SK-N-SH (cell line): ENCODE data around the gene SULT1B1. TPM values are rescaled to one million over a fixed set of nuclear protein-coding genes. Genes with fewer than 3 reads are reported as not detected.
A peak's percentile ranks its signal among the peaks of the same experiment; 100 is the strongest.

ENCODE experiments used
- CTCF ChIA-PET: fragments of 300-600, 350-600 bp; formaldehyde crosslinking; extraction: SDS; loops from one replicate; lab custom pipeline; 2021; lab: Yijun Ruan, JAX
- POLR2A ChIA-PET: fragments of 350-600 bp; sonication (Branson Sonifier 250); formaldehyde crosslinking; extraction: SDS; loops from one replicate; lab custom pipeline; 2020; ENCODE audit warnings: antibody characterized with exemption, inconsistent platforms; lab: Yijun Ruan, JAX
- DNase-seq: peaks from one replicate; pipeline ENCODE4 v3.0.0; 2012
- H2AFZ ChIP-seq: fragments of 200-600 bp; sonication (generic); 2 replicates; pipeline ENCODE4 v1.8.1; 2016; ENCODE audit warnings: antibody characterized with exemption, mild to moderate bottlenecking, low read depth
- H3F3A ChIP-seq: fragments of 200-600 bp; sonication (generic); replicated peaks from 2 replicates; pipeline ENCODE3; 2016; ENCODE audit warnings: antibody characterized with exemption, mild to moderate bottlenecking; ENCODE audit not compliant: insufficient read depth
- H3K27ac ChIP-seq, 2 experiments: fragments of 200-500 bp in 1 of 2; fragments of 200-600 bp in 1 of 2; sonication (Bioruptor generic) in 1 of 2; sonication (generic), shearing (Covaris generic) in 1 of 2; 2 replicates each; pipeline versions ENCODE4 v1.5.1 to v1.6.1; 2014 to 2016; ENCODE audit warnings: low read depth in 2 of 2, inconsistent platforms in 1 of 2, low read length in 1 of 2, mild to moderate bottlenecking in 1 of 2, mixed read lengths in 1 of 2
- H3K27me3 ChIP-seq: fragments of 200-600 bp; sonication (generic), shearing (Covaris generic); 2 replicates; pipeline ENCODE4 v1.6.1; 2016; ENCODE audit warnings: mixed run types; ENCODE audit not compliant: insufficient read depth
- H3K36me3 ChIP-seq, 2 experiments: fragments of 200-500 bp in 1 of 2; fragments of 200-600 bp in 1 of 2; sonication (Bioruptor generic) in 1 of 2; sonication (generic) in 1 of 2; replicated peaks in 1 of 2; 2 replicates each; pipeline versions ENCODE3 to v1.5.1; 2014 to 2016; ENCODE audit warnings: low read length in 1 of 2, mild to moderate bottlenecking in 1 of 2; ENCODE audit not compliant: insufficient read depth in 2 of 2, control insufficient read depth in 1 of 2
- H3K4me1 ChIP-seq, 2 experiments: fragments of 200-500 bp in 1 of 2; fragments of 200-600 bp in 1 of 2; sonication (Bioruptor generic) in 1 of 2; sonication (generic), shearing (Covaris generic) in 1 of 2; 2 replicates each; pipeline versions ENCODE4 v1.5.1 to v1.6.1; 2014 to 2016; ENCODE audit warnings: low read depth in 1 of 2, low read length in 1 of 2, mixed run types in 1 of 2; ENCODE audit not compliant: insufficient read depth in 2 of 2, control insufficient read depth in 1 of 2
- H3K4me2 ChIP-seq: fragments of 200-600 bp; sonication (generic), shearing (Covaris generic); 2 replicates; pipeline ENCODE4 v1.6.1; 2017; ENCODE audit warnings: mixed run types
- H3K4me3 ChIP-seq, 2 experiments: fragments of 200-500 bp in 1 of 2; fragments of 200-600 bp in 1 of 2; sonication (Bioruptor generic) in 1 of 2; sonication (generic), shearing (Covaris generic) in 1 of 2; 2 replicates each; pipeline versions ENCODE4 v1.5.1 to v1.8.1; 2014 to 2016; ENCODE audit warnings: low read depth in 2 of 2, inconsistent platforms in 1 of 2, low read length in 1 of 2, mild to moderate bottlenecking in 1 of 2, mixed read lengths in 1 of 2, moderate library complexity in 1 of 2
- H3K79me2 ChIP-seq: fragments of 200-600 bp; sonication (generic); 2 replicates; pipeline ENCODE4 v1.8.1; 2017; ENCODE audit warnings: mild to moderate bottlenecking; ENCODE audit not compliant: insufficient read depth
- H3K9ac ChIP-seq: fragments of 200-600 bp; sonication (generic); 2 replicates; pipeline ENCODE4 v1.6.1; 2017; ENCODE audit warnings: mixed run types
- H3K9me2 ChIP-seq: fragments of 200-600 bp; sonication (generic); 2 replicates; pipeline ENCODE4 v1.6.1; 2017; ENCODE audit warnings: mixed run types
- H3K9me3 ChIP-seq: fragments of 200-600 bp; sonication (generic); 2 replicates; pipeline ENCODE4 v1.6.1; 2017; ENCODE audit warnings: mixed run types, mild to moderate bottlenecking, moderate library complexity
- H4K20me1 ChIP-seq: fragments of 200-600 bp; sonication (generic); 2 replicates; pipeline ENCODE4 v1.6.1; 2017; ENCODE audit warnings: mild to moderate bottlenecking, mixed run types; ENCODE audit not compliant: insufficient read depth
- EP300 ChIP-seq, 2 experiments: IDR thresholded peaks; 2 replicates each; pipeline versions ENCODE4 v1.4.0 to v1.6.1; 2012; ENCODE audit warnings: borderline replicate concordance in 1 of 2, low read depth in 1 of 2, low read length in 1 of 2
- FOSL2 ChIP-seq: IDR thresholded peaks from 2 replicates; pipeline ENCODE4 v1.4.0; 2012; ENCODE audit warnings: low read depth, mild to moderate bottlenecking, moderate library complexity, borderline replicate concordance
- FOXJ3 ChIP-seq: sonication (generic); formaldehyde crosslinking; IDR thresholded peaks from 2 replicates; pipeline ENCODE4 v1.5.1; 2020; ENCODE audit warnings: mild to moderate bottlenecking, missing genetic modification reagents
- GATA2 ChIP-seq: sonication (generic); formaldehyde crosslinking; IDR thresholded peaks from 2 replicates; pipeline ENCODE4 v1.5.0; 2020; ENCODE audit warnings: mild to moderate bottlenecking, missing genetic modification reagents
- JUND ChIP-seq: IDR thresholded peaks from 2 replicates; pipeline ENCODE4 v1.4.0; 2012
- MEF2A ChIP-seq: IDR thresholded peaks from 2 replicates; pipeline ENCODE4 v1.4.0; 2012; ENCODE audit warnings: low read depth, borderline replicate concordance
- RXRA ChIP-seq: IDR thresholded peaks from 2 replicates; pipeline ENCODE4 v1.4.0; 2012; ENCODE audit warnings: low read depth, mild to moderate bottlenecking, borderline replicate concordance
- YY1 ChIP-seq: IDR thresholded peaks from 2 replicates; pipeline ENCODE4 v1.4.0; 2012; ENCODE audit warnings: low read depth, mild to moderate bottlenecking
- WGBS: methylation state at CpG from one replicate; pipeline ENCODE4 v1.1.6; 2017; ENCODE audit warnings: low lambda C conversion rate; 5-methylcytosine and 5-hydroxymethylcytosine counted together
- polyA plus RNA-seq, 3 experiments: library from polyadenylated mRNA; depleted of rRNA; stranded (reverse); fragments of >200 nt; gene quantifications; 2 replicates each; pipeline ENCODE4 v1.2.3, GENCODE V29; 2012
- TF ChIP-seq, protein P1 (sequence below): IDR thresholded peaks from 2 replicates; pipeline ENCODE4 v1.6.1; 2012; ENCODE audit warnings: mild to moderate bottlenecking, low read depth, low read length, moderate library complexity
- TF ChIP-seq, protein P2 (sequence below): IDR thresholded peaks from 2 replicates; pipeline ENCODE4 v1.4.0; 2012; ENCODE audit warnings: low read depth, borderline replicate concordance
- TF ChIP-seq, protein P3 (sequence below): fragments of 150-350 bp; IDR thresholded peaks from 2 replicates; pipeline ENCODE4 v1.6.1; 2017; ENCODE audit warnings: antibody characterized with exemption, low read length, low read depth, borderline replicate concordance
- TF ChIP-seq, protein P4 (sequence below): fragments of 150-350 bp; IDR thresholded peaks from 2 replicates; pipeline ENCODE4 v1.6.1; 2016; ENCODE audit warnings: mild to moderate bottlenecking, low read depth, low read length

The SULT1B1 gene
- polyA plus RNA-seq, 1 of the 3 experiments (the other 2 are of a cell fraction): 14.7 TPM

DNA sequence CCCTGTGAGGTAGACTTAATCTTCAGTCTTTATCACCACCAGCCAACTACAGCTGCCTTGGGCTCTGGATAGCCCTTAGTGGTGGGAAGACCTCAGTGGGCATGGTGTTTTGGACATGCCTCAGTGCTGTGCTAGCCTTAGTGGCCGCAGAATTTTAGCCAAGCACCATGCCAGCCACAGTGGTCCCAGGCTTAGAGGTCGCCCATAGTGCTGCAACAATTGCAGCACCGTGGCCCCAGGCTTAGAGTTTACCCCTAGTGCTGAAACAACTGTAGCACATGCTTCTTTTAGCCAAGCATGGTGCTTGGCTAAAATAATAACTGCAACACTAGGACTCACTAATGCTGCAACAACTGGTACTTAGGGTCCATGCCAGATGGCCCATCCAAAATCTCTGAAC is 38.9 kb upstream of the SULT1B1 start:
- TF ChIP-seq YY1 (no peak), MEF2A (no peak), JUND (no peak), GATA2 (CRISPR knock-in tag) (no peak), RXRA (no peak), FOSL2 (no peak)
- TF ChIP-seq, protein P1, sequence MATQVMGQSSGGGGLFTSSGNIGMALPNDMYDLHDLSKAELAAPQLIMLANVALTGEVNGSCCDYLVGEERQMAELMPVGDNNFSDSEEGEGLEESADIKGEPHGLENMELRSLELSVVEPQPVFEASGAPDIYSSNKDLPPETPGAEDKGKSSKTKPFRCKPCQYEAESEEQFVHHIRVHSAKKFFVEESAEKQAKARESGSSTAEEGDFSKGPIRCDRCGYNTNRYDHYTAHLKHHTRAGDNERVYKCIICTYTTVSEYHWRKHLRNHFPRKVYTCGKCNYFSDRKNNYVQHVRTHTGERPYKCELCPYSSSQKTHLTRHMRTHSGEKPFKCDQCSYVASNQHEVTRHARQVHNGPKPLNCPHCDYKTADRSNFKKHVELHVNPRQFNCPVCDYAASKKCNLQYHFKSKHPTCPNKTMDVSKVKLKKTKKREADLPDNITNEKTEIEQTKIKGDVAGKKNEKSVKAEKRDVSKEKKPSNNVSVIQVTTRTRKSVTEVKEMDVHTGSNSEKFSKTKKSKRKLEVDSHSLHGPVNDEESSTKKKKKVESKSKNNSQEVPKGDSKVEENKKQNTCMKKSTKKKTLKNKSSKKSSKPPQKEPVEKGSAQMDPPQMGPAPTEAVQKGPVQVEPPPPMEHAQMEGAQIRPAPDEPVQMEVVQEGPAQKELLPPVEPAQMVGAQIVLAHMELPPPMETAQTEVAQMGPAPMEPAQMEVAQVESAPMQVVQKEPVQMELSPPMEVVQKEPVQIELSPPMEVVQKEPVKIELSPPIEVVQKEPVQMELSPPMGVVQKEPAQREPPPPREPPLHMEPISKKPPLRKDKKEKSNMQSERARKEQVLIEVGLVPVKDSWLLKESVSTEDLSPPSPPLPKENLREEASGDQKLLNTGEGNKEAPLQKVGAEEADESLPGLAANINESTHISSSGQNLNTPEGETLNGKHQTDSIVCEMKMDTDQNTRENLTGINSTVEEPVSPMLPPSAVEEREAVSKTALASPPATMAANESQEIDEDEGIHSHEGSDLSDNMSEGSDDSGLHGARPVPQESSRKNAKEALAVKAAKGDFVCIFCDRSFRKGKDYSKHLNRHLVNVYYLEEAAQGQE: no peak
- TF ChIP-seq, protein P2, sequence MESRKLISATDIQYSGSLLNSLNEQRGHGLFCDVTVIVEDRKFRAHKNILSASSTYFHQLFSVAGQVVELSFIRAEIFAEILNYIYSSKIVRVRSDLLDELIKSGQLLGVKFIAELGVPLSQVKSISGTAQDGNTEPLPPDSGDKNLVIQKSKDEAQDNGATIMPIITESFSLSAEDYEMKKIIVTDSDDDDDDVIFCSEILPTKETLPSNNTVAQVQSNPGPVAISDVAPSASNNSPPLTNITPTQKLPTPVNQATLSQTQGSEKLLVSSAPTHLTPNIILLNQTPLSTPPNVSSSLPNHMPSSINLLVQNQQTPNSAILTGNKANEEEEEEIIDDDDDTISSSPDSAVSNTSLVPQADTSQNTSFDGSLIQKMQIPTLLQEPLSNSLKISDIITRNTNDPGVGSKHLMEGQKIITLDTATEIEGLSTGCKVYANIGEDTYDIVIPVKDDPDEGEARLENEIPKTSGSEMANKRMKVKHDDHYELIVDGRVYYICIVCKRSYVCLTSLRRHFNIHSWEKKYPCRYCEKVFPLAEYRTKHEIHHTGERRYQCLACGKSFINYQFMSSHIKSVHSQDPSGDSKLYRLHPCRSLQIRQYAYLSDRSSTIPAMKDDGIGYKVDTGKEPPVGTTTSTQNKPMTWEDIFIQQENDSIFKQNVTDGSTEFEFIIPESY: no peak
- TF ChIP-seq, protein P3, sequence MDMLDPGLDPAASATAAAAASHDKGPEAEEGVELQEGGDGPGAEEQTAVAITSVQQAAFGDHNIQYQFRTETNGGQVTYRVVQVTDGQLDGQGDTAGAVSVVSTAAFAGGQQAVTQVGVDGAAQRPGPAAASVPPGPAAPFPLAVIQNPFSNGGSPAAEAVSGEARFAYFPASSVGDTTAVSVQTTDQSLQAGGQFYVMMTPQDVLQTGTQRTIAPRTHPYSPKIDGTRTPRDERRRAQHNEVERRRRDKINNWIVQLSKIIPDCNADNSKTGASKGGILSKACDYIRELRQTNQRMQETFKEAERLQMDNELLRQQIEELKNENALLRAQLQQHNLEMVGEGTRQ: no peak
- ChIA-PET CTCF (no interaction called here), POLR2A (no interaction called here)
- no peak overlapping the region for H2AFZ ChIP-seq
- H3K27me3 ChIP-seq: no peaks in the 10 kb centered on the region
- H3K9me2 ChIP-seq: no peaks in the 10 kb centered on the region
- no peaks in the 10 kb centered on the region for H3K79me2 ChIP-seq
- H3K9me3 ChIP-seq: no peaks in the 10 kb centered on the region
- H3K4me2 ChIP-seq: no peak overlapping the region
- H4K20me1 ChIP-seq: no peaks in the 10 kb centered on the region
- no peak overlapping the region for H3K4me3 ChIP-seq
- no peak for DNase-seq
- peaks cover 19% of the 10 kb centered on the region for H3F3A ChIP-seq
- WGBS: no CpG with 5 or more reads among the region's 3 CpGs
- peak overlapping the region in 1 of 2 experiments; percentile 71; a peak in 1 of 4 replicates for H3K27ac ChIP-seq
- H3K9ac ChIP-seq: no peak overlapping the region
- H3K4me1 ChIP-seq: no peaks in the 10 kb centered on the region
- H3K36me3 ChIP-seq: no peaks in the 10 kb centered on the region

DNA sequence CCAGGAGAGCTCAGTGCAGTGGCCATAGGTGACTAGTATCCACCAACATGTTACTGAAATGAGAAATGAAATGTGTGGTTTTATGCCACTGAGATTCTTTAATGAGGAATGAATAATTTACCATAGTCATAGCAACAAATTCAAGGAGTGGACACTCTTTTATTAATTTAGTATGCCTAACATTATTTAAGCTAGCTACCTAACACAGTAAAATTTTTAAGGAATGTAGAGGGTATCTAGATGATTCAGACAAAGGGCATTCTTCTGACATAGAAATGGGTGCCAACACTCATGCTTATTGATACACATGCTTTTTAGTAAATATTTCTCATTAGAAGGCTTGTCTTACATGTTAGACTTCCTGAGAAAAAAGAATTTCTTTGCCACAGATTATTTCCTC is 33.3 kb upstream of the SULT1B1 start:
- Histone ChIP-seq H3K27ac (peak overlapping the region in 1 of 2 experiments; percentile 68; a peak in 1 of 4 replicates), H2AFZ (no peak overlapping the region), H3K36me3 (no peaks in the 10 kb centered on the region), H3K4me3 (no peak overlapping the region), H4K20me1 (no peaks in the 10 kb centered on the region), H3K4me1 (no peaks in the 10 kb centered on the region; a peak in 1 of 4 replicates), H3K79me2 (no peaks in the 10 kb centered on the region), H3K9ac (no peak overlapping the region), H3K9me2 (no peaks in the 10 kb centered on the region), H3K4me2 (no peak overlapping the region), H3K9me3 (no peaks in the 10 kb centered on the region), H3F3A (peaks cover 14% of the 10 kb centered on the region), H3K27me3 (no peaks in the 10 kb centered on the region)
- ChIA-PET POLR2A (no interaction called here), CTCF (no interaction called here)
- TF ChIP-seq, protein P4, sequence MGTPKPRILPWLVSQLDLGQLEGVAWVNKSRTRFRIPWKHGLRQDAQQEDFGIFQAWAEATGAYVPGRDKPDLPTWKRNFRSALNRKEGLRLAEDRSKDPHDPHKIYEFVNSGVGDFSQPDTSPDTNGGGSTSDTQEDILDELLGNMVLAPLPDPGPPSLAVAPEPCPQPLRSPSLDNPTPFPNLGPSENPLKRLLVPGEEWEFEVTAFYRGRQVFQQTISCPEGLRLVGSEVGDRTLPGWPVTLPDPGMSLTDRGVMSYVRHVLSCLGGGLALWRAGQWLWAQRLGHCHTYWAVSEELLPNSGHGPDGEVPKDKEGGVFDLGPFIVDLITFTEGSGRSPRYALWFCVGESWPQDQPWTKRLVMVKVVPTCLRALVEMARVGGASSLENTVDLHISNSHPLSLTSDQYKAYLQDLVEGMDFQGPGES: no peak
- peak in 1 of 2 experiments; percentile 22; a peak in 1 of 4 replicates for TF ChIP-seq EP300 (IDR thresholded peaks at IDR 0.05; ENCODE audit: borderline replicate concordance in 1 of 2, low read depth in 1 of 2, low read length in 1 of 2)
- 0 out of 2 replicates have a peak, but pooled peaks have one; percentile 4 for TF ChIP-seq FOSL2
- no peak for TF ChIP-seq FOXJ3 (CRISPR knock-in tag)
- DNase-seq: no peak
